Gastroesophageal sphincter (tissue), 4 donors: Measurements from ENCODE around the gene CTNNBIP1. TPM values are rescaled to one million over a fixed set of nuclear protein-coding genes. Genes with fewer than 3 reads are reported as not detected.

Source experiments
- total RNA-seq, 4 donors: library from RNA; depleted of rRNA; stranded (reverse); fragments of >200 nt; gene quantifications; one replicate each; pipeline ENCODE4 v1.1.0, GENCODE V29; 2016

CTNNBIP1 gene
- total RNA-seq, 4 donors from 2014 or later, result 13.7 to 27.6 (median 21.0) TPM

Other genes with a start within 250 kb of the CTNNBIP1 start
- 10 to 100 TPM; 45.1 to 95.4 (median 58.7) TPM for gene CLSTN1, start 86.3 kb downstream of the CTNNBIP1 start, total RNA-seq
- gene LZIC, start 33.1 kb upstream of the CTNNBIP1 start, total RNA-seq, result 10 to 100 TPM; 26.0 to 45.1 (median 38.4) TPM
- gene NMNAT1, start 33.2 kb upstream of the CTNNBIP1 start, total RNA-seq, result 10 to 100 TPM in 2 of 4 donors, 1 to 10 TPM in 2; 6.1 to 12.6 (median 9.7) TPM
- 10 to 100 TPM in 3 of 4 donors, 1 to 10 TPM in 1; 4.5 to 35.6 (median 17.8) TPM for gene RBP7, start 87.0 kb upstream of the CTNNBIP1 start, total RNA-seq
- 100 to 1,000 TPM in 1 of 4 donors, 10 to 100 TPM in 3; 56.9 to 120 (median 83.2) TPM for gene UBE4B, start 122.7 kb upstream of the CTNNBIP1 start, total RNA-seq